Measurements from ENCODE around the gene UBQLNL.

UBQLNL gene

GRCh38 chr11:5516599-5516998 lies at the start of gene UBQLNL:
TSS of gene UBQLNL (minus strand) at chr11:5516699. CDS start at chr11:5516441, 258 bp downstream.
- DNase-seq: no peak

GRCh38 chr11:5564259-5565019 lies 47.9 kb upstream of the UBQLNL start:
- DNase-seq: no peak

GRCh38 chr11:5557751-5558150 lies 41.3 kb upstream of the UBQLNL start:
- DNase-seq: no peak

GRCh38 chr11:5556596-5557188 lies 40.2 kb upstream of the UBQLNL start:
- DNase-seq: no peak

GRCh38 chr11:5553343-5553742 lies 36.8 kb upstream of the UBQLNL start:
- no peak for DNase-seq

- DNase-seq: no peak
Measured at GRCh38 chr11:5550440-5551095, 34.1 kb upstream of the UBQLNL start.

- no peak for DNase-seq
Measured at GRCh38 chr11:5548440-5548839, 31.9 kb upstream of the UBQLNL start, which contains the start of gene OR52H1. TSS of gene OR52H1 (minus strand) at chr11:5548540. CDS start at chr11:5545505, 3,035 bp downstream.

- no peak for DNase-seq
Measured at GRCh38 chr11:5547982-5548381, 31.5 kb upstream of the UBQLNL start.

GRCh38 chr11:5546457-5546856 lies 30.0 kb upstream of the UBQLNL start:
- DNase-seq: no peak

- DNase-seq: no peak
Measured at GRCh38 chr11:5541427-5541826, 24.9 kb upstream of the UBQLNL start.

- no peak for DNase-seq
Measured at GRCh38 chr11:5536482-5536881, 20.0 kb upstream of the UBQLNL start.

GRCh38 chr11:5534046-5534445 lies 17.5 kb upstream of the UBQLNL start:
- DNase-seq: no peak

- DNase-seq: no peak
Measured at GRCh38 chr11:5531053-5531831, 14.7 kb upstream of the UBQLNL start.

GRCh38 chr11:5528495-5528894 lies 12.0 kb upstream of the UBQLNL start:
- no peak for DNase-seq

GRCh38 chr11:5527716-5528115 lies 11.2 kb upstream of the UBQLNL start:
- DNase-seq: no peak

- no peak for DNase-seq
Measured at GRCh38 chr11:5524756-5525155, 8.3 kb upstream of the UBQLNL start.

GRCh38 chr11:5522308-5522707 lies 5.8 kb upstream of the UBQLNL start:
- no peak for DNase-seq

GRCh38 chr11:5521540-5521939 lies 5.0 kb upstream of the UBQLNL start:
- no peak for DNase-seq

GRCh38 chr11:5514841-5515240 lies 1.7 kb downstream of the UBQLNL start:
- no peak for DNase-seq

GRCh38 chr11:5509803-5510202 lies 6.7 kb downstream of the UBQLNL start, which contains the start of gene UBQLN3:
TSS of gene UBQLN3 (minus strand) at chr11:5509957. CDS start at chr11:5509558, 399 bp downstream.
- no peak for DNase-seq

- no peak for DNase-seq
Measured at GRCh38 chr11:5508605-5509004, 7.9 kb downstream of the UBQLNL start.

- no peak for DNase-seq
Measured at GRCh38 chr11:5507933-5508305, 8.6 kb downstream of the UBQLNL start.
